GM23338 (cell line): Measurements from ENCODE around the gene ATF5.

Source experiments
- CREB1 ChIP-seq: fragments of 250-450 bp; sonication (Bioruptor Pico); IDR thresholded peaks from 2 replicates; pipeline ENCODE4 v1.5.0; 2020; ENCODE audit warnings: low read depth, mild to moderate bottlenecking, moderate library complexity
- EZH2 ChIP-seq: fragments of 200-600 bp; sonication (generic); IDR thresholded peaks from one replicate; pipeline ENCODE4 v1.8.0; 2017; ENCODE audit warnings: antibody characterized with exemption, mild to moderate bottlenecking, low read depth; ENCODE audit not compliant: unreplicated experiment
- EZH2phosphoT487 ChIP-seq: fragments of 200-600 bp; sonication (generic); IDR thresholded peaks from one replicate; pipeline ENCODE4 v1.8.1; 2018; ENCODE audit warnings: antibody characterized with exemption; ENCODE audit not compliant: unreplicated experiment
- JUNB ChIP-seq: IDR thresholded peaks from one replicate; pipeline ENCODE4 v1.6.1; 2016; ENCODE audit warnings: antibody characterized with exemption; ENCODE audit not compliant: unreplicated experiment
- NANOG ChIP-seq: IDR thresholded peaks from 2 replicates; pipeline ENCODE4 v1.6.1; 2016; ENCODE audit warnings: antibody characterized with exemption, borderline replicate concordance
- POLR2AphosphoS5 ChIP-seq: IDR thresholded peaks from 2 replicates; pipeline ENCODE4 v1.6.1; 2016; ENCODE audit warnings: antibody characterized with exemption, low read depth
- STAT1 ChIP-seq: IDR thresholded peaks from one replicate; pipeline ENCODE4 v1.6.1; 2016; ENCODE audit warnings: antibody characterized with exemption; ENCODE audit not compliant: unreplicated experiment
- ZNF331 ChIP-seq: fragments of 250-450 bp; sonication (Bioruptor Pico); IDR thresholded peaks from 2 replicates; pipeline ENCODE4 v1.5.0; 2020; ENCODE audit warnings: low read depth, mild to moderate bottlenecking, moderate library complexity
- TF ChIP-seq, protein P1 (sequence below), 2 experiments: fragments of 200-600 bp in 1 of 2; sonication (generic) in 1 of 2; conservative IDR thresholded peaks; 2 replicates each; pipeline versions ENCODE4 v1.5.1 to v1.6.1; 2016 to 2017; ENCODE audit warnings: antibody characterized with exemption in 2 of 2, low read depth in 2 of 2, mild to moderate bottlenecking in 2 of 2, moderate library complexity in 1 of 2
- TF ChIP-seq, protein P2 (sequence below): IDR thresholded peaks from one replicate; pipeline ENCODE4 v1.6.1; 2018; ENCODE audit warnings: antibody characterized with exemption; ENCODE audit not compliant: unreplicated experiment
- TF ChIP-seq, protein P3 (sequence below): fragments of 250-450 bp; sonication (Bioruptor Pico); IDR thresholded peaks from 2 replicates; pipeline ENCODE4 v1.5.0; 2020; ENCODE audit warnings: mild to moderate bottlenecking, moderate library complexity

DNA sequence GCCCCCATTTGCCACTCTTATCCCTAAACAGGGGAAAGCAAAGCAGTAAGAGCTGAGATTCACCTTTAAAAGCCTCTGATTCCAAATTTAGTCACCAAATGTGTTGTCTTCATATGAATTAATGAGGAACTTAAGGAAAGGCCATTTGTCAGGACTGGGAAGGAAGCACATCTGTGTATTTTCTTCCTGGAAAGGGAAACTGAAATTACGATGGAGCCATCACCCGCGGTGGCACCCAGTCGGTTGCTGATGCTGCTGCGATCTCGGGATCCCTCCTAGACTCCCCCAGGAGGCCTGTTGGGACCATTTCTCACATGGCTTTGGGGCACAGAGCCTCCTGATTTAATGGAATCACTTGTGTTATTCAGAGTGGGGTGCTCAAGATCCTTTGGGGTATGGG lies 24.9 kb upstream of the ATF5 start:
- TF ChIP-seq ZNF331 (CRISPR knock-in tag) (no peak), EZH2 (no peak), POLR2AphosphoS5 (no peak), CREB1 (CRISPR knock-in tag) (no peak), JUNB (no peak), EZH2phosphoT487 (no peak), NANOG (no peak), STAT1 (no peak)
- TF ChIP-seq, protein P1, sequence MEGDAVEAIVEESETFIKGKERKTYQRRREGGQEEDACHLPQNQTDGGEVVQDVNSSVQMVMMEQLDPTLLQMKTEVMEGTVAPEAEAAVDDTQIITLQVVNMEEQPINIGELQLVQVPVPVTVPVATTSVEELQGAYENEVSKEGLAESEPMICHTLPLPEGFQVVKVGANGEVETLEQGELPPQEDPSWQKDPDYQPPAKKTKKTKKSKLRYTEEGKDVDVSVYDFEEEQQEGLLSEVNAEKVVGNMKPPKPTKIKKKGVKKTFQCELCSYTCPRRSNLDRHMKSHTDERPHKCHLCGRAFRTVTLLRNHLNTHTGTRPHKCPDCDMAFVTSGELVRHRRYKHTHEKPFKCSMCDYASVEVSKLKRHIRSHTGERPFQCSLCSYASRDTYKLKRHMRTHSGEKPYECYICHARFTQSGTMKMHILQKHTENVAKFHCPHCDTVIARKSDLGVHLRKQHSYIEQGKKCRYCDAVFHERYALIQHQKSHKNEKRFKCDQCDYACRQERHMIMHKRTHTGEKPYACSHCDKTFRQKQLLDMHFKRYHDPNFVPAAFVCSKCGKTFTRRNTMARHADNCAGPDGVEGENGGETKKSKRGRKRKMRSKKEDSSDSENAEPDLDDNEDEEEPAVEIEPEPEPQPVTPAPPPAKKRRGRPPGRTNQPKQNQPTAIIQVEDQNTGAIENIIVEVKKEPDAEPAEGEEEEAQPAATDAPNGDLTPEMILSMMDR (conservative IDR thresholded peaks at IDR 0.05; ENCODE audit: low read depth in 2 of 2), result no peak
- TF ChIP-seq, protein P2, sequence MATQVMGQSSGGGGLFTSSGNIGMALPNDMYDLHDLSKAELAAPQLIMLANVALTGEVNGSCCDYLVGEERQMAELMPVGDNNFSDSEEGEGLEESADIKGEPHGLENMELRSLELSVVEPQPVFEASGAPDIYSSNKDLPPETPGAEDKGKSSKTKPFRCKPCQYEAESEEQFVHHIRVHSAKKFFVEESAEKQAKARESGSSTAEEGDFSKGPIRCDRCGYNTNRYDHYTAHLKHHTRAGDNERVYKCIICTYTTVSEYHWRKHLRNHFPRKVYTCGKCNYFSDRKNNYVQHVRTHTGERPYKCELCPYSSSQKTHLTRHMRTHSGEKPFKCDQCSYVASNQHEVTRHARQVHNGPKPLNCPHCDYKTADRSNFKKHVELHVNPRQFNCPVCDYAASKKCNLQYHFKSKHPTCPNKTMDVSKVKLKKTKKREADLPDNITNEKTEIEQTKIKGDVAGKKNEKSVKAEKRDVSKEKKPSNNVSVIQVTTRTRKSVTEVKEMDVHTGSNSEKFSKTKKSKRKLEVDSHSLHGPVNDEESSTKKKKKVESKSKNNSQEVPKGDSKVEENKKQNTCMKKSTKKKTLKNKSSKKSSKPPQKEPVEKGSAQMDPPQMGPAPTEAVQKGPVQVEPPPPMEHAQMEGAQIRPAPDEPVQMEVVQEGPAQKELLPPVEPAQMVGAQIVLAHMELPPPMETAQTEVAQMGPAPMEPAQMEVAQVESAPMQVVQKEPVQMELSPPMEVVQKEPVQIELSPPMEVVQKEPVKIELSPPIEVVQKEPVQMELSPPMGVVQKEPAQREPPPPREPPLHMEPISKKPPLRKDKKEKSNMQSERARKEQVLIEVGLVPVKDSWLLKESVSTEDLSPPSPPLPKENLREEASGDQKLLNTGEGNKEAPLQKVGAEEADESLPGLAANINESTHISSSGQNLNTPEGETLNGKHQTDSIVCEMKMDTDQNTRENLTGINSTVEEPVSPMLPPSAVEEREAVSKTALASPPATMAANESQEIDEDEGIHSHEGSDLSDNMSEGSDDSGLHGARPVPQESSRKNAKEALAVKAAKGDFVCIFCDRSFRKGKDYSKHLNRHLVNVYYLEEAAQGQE, result no peak
- TF ChIP-seq, protein P3, sequence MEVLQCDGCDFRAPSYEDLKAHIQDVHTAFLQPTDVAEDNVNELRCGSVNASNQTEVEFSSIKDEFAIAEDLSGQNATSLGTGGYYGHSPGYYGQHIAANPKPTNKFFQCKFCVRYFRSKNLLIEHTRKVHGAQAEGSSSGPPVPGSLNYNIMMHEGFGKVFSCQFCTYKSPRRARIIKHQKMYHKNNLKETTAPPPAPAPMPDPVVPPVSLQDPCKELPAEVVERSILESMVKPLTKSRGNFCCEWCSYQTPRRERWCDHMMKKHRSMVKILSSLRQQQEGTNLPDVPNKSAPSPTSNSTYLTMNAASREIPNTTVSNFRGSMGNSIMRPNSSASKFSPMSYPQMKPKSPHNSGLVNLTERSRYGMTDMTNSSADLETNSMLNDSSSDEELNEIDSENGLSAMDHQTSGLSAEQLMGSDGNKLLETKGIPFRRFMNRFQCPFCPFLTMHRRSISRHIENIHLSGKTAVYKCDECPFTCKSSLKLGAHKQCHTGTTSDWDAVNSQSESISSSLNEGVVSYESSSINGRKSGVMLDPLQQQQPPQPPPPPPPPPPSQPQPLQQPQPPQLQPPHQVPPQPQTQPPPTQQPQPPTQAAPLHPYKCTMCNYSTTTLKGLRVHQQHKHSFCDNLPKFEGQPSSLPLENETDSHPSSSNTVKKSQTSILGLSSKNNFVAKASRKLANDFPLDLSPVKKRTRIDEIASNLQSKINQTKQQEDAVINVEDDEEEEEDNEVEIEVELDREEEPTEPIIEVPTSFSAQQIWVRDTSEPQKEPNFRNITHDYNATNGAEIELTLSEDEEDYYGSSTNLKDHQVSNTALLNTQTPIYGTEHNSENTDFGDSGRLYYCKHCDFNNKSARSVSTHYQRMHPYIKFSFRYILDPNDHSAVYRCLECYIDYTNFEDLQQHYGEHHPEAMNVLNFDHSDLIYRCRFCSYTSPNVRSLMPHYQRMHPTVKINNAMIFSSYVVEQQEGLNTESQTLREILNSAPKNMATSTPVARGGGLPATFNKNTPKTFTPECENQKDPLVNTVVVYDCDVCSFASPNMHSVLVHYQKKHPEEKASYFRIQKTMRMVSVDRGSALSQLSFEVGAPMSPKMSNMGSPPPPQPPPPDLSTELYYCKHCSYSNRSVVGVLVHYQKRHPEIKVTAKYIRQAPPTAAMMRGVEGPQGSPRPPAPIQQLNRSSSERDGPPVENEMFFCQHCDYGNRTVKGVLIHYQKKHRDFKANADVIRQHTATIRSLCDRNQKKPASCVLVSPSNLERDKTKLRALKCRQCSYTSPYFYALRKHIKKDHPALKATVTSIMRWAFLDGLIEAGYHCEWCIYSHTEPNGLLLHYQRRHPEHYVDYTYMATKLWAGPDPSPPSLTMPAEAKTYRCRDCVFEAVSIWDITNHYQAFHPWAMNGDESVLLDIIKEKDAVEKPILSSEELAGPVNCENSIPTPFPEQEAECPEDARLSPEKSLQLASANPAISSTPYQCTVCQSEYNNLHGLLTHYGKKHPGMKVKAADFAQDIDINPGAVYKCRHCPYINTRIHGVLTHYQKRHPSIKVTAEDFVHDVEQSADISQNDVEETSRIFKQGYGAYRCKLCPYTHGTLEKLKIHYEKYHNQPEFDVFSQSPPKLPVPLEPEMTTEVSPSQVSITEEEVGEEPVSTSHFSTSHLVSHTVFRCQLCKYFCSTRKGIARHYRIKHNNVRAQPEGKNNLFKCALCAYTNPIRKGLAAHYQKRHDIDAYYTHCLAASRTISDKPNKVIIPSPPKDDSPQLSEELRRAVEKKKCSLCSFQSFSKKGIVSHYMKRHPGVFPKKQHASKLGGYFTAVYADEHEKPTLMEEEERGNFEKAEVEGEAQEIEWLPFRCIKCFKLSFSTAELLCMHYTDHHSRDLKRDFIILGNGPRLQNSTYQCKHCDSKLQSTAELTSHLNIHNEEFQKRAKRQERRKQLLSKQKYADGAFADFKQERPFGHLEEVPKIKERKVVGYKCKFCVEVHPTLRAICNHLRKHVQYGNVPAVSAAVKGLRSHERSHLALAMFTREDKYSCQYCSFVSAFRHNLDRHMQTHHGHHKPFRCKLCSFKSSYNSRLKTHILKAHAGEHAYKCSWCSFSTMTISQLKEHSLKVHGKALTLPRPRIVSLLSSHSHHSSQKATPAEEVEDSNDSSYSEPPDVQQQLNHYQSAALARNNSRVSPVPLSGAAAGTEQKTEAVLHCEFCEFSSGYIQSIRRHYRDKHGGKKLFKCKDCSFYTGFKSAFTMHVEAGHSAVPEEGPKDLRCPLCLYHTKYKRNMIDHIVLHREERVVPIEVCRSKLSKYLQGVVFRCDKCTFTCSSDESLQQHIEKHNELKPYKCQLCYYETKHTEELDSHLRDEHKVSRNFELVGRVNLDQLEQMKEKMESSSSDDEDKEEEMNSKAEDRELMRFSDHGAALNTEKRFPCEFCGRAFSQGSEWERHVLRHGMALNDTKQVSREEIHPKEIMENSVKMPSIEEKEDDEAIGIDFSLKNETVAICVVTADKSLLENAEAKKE (CRISPR knock-in tag), result no peak
